Measurements from ENCODE around the gene TNFSF8.
A peak's percentile ranks its signal among the peaks of the same experiment; 100 is the strongest.

Gene TNFSF8

GRCh38 chr9:114936581-114936980 lies 6.2 kb upstream of the TNFSF8 start:
- WGBS (ENCODE audit: insufficient coverage, insufficient read length), result no CpG with 5 or more reads among the region's 1 CpG
- no peak for DNase-seq (ENCODE audit: low read depth, low spot score)

GRCh38 chr9:114935119-114935518 lies 4.7 kb upstream of the TNFSF8 start:
- no peaks in the 10 kb centered on the region for H3K36me3 ChIP-seq (ENCODE audit: control insufficient read depth, insufficient read depth, low read length)
- WGBS (ENCODE audit: insufficient coverage, insufficient read length), result no CpG with 5 or more reads among the region's 3 CpGs
- H3K27me3 ChIP-seq (ENCODE audit: control insufficient read depth, insufficient read depth, low read length), result peaks cover 33% of the 10 kb centered on the region
- H3K9me3 ChIP-seq (ENCODE audit: control insufficient read depth, insufficient read depth, low read length), result no peaks in the 10 kb centered on the region
- no peak for DNase-seq (ENCODE audit: low read depth, low spot score)
- no peaks in the 10 kb centered on the region for H3K4me1 ChIP-seq (ENCODE audit: control insufficient read depth, insufficient read depth, low read length)
- no peak overlapping the region for H3K27ac ChIP-seq (ENCODE audit: low read length)
- no peak overlapping the region for H3K4me3 ChIP-seq (ENCODE audit: low read length)

More at GRCh38 chr9:114936581-114936980, 6.2 kb upstream of the TNFSF8 start:
- Histone ChIP-seq H3K4me1 (ENCODE audit: control insufficient read depth, insufficient read depth, low read length) (no peaks in the 10 kb centered on the region), H3K9me3 (ENCODE audit: control insufficient read depth, insufficient read depth, low read length) (no peaks in the 10 kb centered on the region), H3K27me3 (ENCODE audit: control insufficient read depth, insufficient read depth, low read length) (peaks cover 19% of the 10 kb centered on the region), H3K36me3 (ENCODE audit: control insufficient read depth, insufficient read depth, low read length) (no peaks in the 10 kb centered on the region), H3K4me3 (ENCODE audit: low read length) (no peak overlapping the region), H3K27ac (ENCODE audit: low read length) (no peak overlapping the region)

DNA sequence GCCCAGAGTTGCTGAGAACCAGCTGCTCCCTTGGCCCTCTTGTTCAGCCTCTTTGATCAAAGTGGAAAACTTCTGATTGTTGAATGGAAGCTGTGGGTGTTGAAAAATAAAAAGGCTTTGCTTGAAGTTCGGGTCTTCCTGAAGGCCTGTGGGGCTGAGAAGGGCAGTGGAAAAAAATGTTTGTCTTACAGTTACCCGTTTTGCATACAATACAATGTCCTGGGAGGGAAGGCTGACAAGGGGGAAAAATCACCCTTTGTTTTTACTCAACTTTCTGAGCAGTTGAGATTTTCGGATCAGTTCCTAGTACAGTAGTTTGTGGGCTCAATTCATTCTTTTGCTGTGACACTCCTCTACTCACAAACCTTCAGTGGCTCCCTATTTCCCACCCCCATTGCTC lies 2.1 kb upstream of the TNFSF8 start:
- Histone ChIP-seq H3K4me3 (ENCODE audit: low read length) (no peak overlapping the region), H3K36me3 (ENCODE audit: control insufficient read depth, insufficient read depth, low read length) (no peaks in the 10 kb centered on the region), H3K27ac (ENCODE audit: low read length) (no peak overlapping the region), H3K27me3 (ENCODE audit: control insufficient read depth, insufficient read depth, low read length) (peaks cover 49% of the 10 kb centered on the region), H3K9me3 (ENCODE audit: control insufficient read depth, insufficient read depth, low read length) (no peaks in the 10 kb centered on the region), H3K4me1 (ENCODE audit: control insufficient read depth, insufficient read depth, low read length) (no peaks in the 10 kb centered on the region)
- DNase-seq (ENCODE audit: low read depth, low spot score), result no peak
- no CpG with 5 or more reads among the region's 3 CpGs for WGBS (ENCODE audit: insufficient coverage, insufficient read length)

DNA sequence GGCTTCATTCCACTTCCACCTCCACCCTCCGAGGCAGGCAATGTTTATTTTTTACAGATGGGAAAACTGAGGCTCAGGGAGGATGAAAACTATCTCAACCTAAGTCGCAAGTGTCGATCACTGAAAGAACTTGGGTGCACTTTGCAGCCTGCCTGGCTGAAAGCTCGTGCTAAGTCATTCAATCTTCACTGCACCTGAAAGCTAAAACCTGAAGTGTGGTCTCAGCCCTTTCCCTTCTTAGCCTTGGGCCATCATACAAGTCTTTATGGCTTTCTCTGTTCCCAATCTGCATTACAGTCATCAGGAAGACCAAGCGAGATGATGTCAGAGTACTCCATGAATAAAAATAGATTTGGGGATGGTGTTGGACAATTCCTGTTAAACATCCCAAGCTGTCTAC lies 1.0 kb upstream of the TNFSF8 start:
- Histone ChIP-seq H3K4me1 (ENCODE audit: control insufficient read depth, insufficient read depth, low read length) (no peaks in the 10 kb centered on the region), H3K4me3 (ENCODE audit: low read length) (no peak overlapping the region), H3K27me3 (ENCODE audit: control insufficient read depth, insufficient read depth, low read length) (peaks cover 56% of the 10 kb centered on the region), H3K36me3 (ENCODE audit: control insufficient read depth, insufficient read depth, low read length) (no peaks in the 10 kb centered on the region), H3K27ac (ENCODE audit: low read length) (no peak overlapping the region), H3K9me3 (ENCODE audit: control insufficient read depth, insufficient read depth, low read length) (no peaks in the 10 kb centered on the region)
- DNase-seq (ENCODE audit: low read depth, low spot score), result no peak
- WGBS (ENCODE audit: insufficient coverage, insufficient read length), result no CpG with 5 or more reads among the region's 5 CpGs

DNA sequence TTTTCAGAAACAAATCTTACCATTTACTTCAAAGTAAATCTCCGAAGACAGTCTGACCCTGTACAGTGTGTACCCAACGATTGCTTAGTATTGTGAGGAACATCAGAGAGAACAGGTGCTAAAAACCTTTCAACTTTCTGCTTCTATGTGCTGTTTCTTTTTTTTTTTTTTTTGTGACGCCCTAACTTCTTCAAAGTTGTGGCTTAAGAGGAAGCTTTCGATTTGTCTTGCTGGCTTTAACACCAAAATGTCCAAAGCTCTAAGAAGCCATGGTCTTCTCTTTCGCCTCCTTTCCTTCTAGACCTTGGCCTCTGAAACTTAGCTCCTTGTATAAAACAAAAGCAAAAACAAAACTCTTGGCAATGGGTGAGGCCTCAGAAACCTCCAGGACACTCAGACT lies 1.2 kb downstream of the TNFSF8 start:
- H3K27ac ChIP-seq (ENCODE audit: low read length), result no peak overlapping the region
- H3K27me3 ChIP-seq (ENCODE audit: control insufficient read depth, insufficient read depth, low read length), result peaks cover 71% of the 10 kb centered on the region
- no peaks in the 10 kb centered on the region for H3K36me3 ChIP-seq (ENCODE audit: control insufficient read depth, insufficient read depth, low read length)
- H3K4me3 ChIP-seq (ENCODE audit: low read length), result no peak overlapping the region
- no peak for DNase-seq (ENCODE audit: low read depth, low spot score)
- no peaks in the 10 kb centered on the region for H3K9me3 ChIP-seq (ENCODE audit: control insufficient read depth, insufficient read depth, low read length)
- H3K4me1 ChIP-seq (ENCODE audit: control insufficient read depth, insufficient read depth, low read length), result no peaks in the 10 kb centered on the region
- WGBS (ENCODE audit: insufficient coverage, insufficient read length), result no CpG with 5 or more reads among the region's 5 CpGs

DNA sequence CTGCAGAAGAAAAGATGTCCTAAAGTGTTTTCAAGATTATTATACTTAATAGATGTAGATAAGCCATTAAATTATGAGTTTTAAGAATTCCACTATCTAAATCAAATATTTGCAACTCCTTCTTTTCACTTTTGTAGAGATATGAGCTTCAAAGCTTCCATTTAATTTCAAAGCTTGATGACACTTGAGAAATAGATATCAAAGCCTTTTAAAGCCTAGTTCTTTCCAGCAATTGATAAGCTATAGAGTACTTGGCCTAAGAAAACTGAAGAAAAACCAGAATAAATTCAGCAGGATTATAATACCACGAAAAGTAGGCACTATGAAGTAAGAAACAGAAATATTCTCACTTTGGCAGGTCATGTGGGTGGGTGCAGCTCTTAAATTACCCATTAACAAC lies 1.7 kb downstream of the TNFSF8 start:
- Histone ChIP-seq H3K27ac (ENCODE audit: low read length) (no peak overlapping the region), H3K4me1 (ENCODE audit: control insufficient read depth, insufficient read depth, low read length) (no peaks in the 10 kb centered on the region), H3K27me3 (ENCODE audit: control insufficient read depth, insufficient read depth, low read length) (peaks cover 71% of the 10 kb centered on the region), H3K4me3 (ENCODE audit: low read length) (no peak overlapping the region), H3K9me3 (ENCODE audit: control insufficient read depth, insufficient read depth, low read length) (no peaks in the 10 kb centered on the region), H3K36me3 (ENCODE audit: control insufficient read depth, insufficient read depth, low read length) (no peaks in the 10 kb centered on the region)
- no CpG with 5 or more reads among the region's 1 CpG for WGBS (ENCODE audit: insufficient coverage, insufficient read length)
- DNase-seq (ENCODE audit: low read depth, low spot score), result no peak

GRCh38 chr9:114928136-114928535 lies 2.3 kb downstream of the TNFSF8 start:
- H3K4me1 ChIP-seq (ENCODE audit: control insufficient read depth, insufficient read depth, low read length), result no peaks in the 10 kb centered on the region
- H3K9me3 ChIP-seq (ENCODE audit: control insufficient read depth, insufficient read depth, low read length), result no peaks in the 10 kb centered on the region
- DNase-seq (ENCODE audit: low read depth, low spot score), result no peak
- no peak overlapping the region for H3K4me3 ChIP-seq (ENCODE audit: low read length)
- H3K27me3 ChIP-seq (ENCODE audit: control insufficient read depth, insufficient read depth, low read length), result peaks cover 75% of the 10 kb centered on the region
- no peak overlapping the region for H3K27ac ChIP-seq (ENCODE audit: low read length)
- no CpG with 5 or more reads among the region's 3 CpGs for WGBS (ENCODE audit: insufficient coverage, insufficient read length)
- H3K36me3 ChIP-seq (ENCODE audit: control insufficient read depth, insufficient read depth, low read length), result no peaks in the 10 kb centered on the region

DNA sequence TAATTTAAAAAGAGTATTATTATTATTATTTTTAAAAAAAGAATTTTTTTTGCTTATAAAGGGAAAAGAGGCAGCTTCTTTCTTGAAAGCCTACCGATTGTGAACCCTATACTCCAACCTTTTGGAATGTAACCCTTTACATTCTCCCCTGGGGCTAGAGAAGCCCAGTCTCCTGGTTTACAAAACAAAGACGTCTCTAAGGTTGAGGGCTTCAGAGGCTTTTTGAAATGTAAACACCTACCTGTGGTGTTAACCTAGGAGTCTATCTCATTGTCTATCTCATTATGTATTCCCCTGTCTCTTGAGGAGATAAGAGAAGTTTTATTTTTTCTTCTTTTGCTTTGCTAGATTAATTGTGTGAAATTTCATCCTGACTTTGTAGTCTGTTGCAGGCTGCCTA lies 4.7 kb downstream of the TNFSF8 start:
- H3K4me1 ChIP-seq (ENCODE audit: control insufficient read depth, insufficient read depth, low read length), result no peaks in the 10 kb centered on the region
- no CpG with 5 or more reads among the region's 2 CpGs for WGBS (ENCODE audit: insufficient coverage, insufficient read length)

DNA sequence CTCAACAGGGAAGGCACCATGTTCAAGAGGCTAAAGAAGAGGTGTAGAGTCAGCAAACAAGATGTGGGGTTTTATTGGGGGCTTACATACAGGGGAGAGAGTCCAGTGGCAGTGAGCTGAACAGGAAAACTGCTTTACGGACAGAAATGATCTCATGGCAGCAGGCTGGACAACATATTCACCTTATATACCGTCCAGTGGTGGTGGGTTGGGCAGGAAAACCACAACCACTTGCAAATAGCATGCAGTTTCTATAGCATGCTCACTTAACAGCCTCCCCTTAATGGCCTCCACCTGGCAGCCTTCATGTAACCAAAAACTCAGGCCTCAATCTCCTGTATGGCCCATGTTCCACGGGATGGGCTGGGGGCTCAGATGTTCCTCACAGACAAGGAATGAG lies 5.4 kb downstream of the TNFSF8 start:
- peaks cover 75% of the 10 kb centered on the region for H3K27me3 ChIP-seq (ENCODE audit: control insufficient read depth, insufficient read depth, low read length)
- no peaks in the 10 kb centered on the region for H3K36me3 ChIP-seq (ENCODE audit: control insufficient read depth, insufficient read depth, low read length)
- no peak for DNase-seq (ENCODE audit: low read depth, low spot score)
- no peaks in the 10 kb centered on the region for H3K9me3 ChIP-seq (ENCODE audit: control insufficient read depth, insufficient read depth, low read length)
- no peaks in the 10 kb centered on the region for H3K4me1 ChIP-seq (ENCODE audit: control insufficient read depth, insufficient read depth, low read length)
- no CpG with 5 or more reads among the region's 3 CpGs for WGBS (ENCODE audit: insufficient coverage, insufficient read length)
- H3K27ac ChIP-seq (ENCODE audit: low read length), result no peak overlapping the region
- H3K4me3 ChIP-seq (ENCODE audit: low read length), result no peak overlapping the region

More for the DNA sequence above, 4.7 kb downstream of the TNFSF8 start:
- Histone ChIP-seq H3K4me3 (ENCODE audit: low read length) (no peak overlapping the region), H3K27ac (ENCODE audit: low read length) (no peak overlapping the region), H3K9me3 (ENCODE audit: control insufficient read depth, insufficient read depth, low read length) (no peaks in the 10 kb centered on the region), H3K36me3 (ENCODE audit: control insufficient read depth, insufficient read depth, low read length) (no peaks in the 10 kb centered on the region), H3K27me3 (ENCODE audit: control insufficient read depth, insufficient read depth, low read length) (peaks cover 79% of the 10 kb centered on the region)
- peak; percentile 11 for DNase-seq (ENCODE audit: low read depth, low spot score)

DNA sequence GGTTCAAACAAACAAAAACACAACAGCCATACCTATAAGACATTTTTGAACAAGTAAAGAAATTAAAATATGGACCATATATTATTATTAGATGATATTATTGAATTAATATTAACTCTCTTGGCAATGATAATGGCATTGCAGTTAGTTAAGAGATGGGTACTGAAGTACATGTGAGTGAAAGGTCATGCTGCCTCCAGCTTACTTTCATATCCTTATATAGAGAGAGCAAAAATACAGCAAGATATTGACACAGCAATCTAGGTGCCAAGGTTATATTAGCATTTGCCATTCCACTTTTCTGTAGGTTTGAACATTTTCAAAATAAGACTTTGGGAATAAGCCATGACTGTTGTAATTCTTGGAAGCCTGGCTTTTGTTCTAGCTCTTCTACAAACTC lies 6.1 kb downstream of the TNFSF8 start:
- DNase-seq (ENCODE audit: low read depth, low spot score), result no peak
- H3K9me3 ChIP-seq (ENCODE audit: control insufficient read depth, insufficient read depth, low read length), result no peaks in the 10 kb centered on the region
- H3K27ac ChIP-seq (ENCODE audit: low read length), result no peak overlapping the region
- H3K4me3 ChIP-seq (ENCODE audit: low read length), result no peak overlapping the region
- H3K27me3 ChIP-seq (ENCODE audit: control insufficient read depth, insufficient read depth, low read length), result peaks cover 76% of the 10 kb centered on the region
- no peaks in the 10 kb centered on the region for H3K4me1 ChIP-seq (ENCODE audit: control insufficient read depth, insufficient read depth, low read length)
- no peaks in the 10 kb centered on the region for H3K36me3 ChIP-seq (ENCODE audit: control insufficient read depth, insufficient read depth, low read length)

GRCh38 chr9:114923918-114924317 lies 6.5 kb downstream of the TNFSF8 start:
- Histone ChIP-seq H3K27ac (ENCODE audit: low read length) (no peak overlapping the region), H3K36me3 (ENCODE audit: control insufficient read depth, insufficient read depth, low read length) (no peaks in the 10 kb centered on the region), H3K4me1 (ENCODE audit: control insufficient read depth, insufficient read depth, low read length) (no peaks in the 10 kb centered on the region), H3K4me3 (ENCODE audit: low read length) (no peak overlapping the region), H3K27me3 (ENCODE audit: control insufficient read depth, insufficient read depth, low read length) (peaks cover 74% of the 10 kb centered on the region), H3K9me3 (ENCODE audit: control insufficient read depth, insufficient read depth, low read length) (no peaks in the 10 kb centered on the region)
- WGBS (ENCODE audit: insufficient coverage, insufficient read length), result no CpG with 5 or more reads among the region's 3 CpGs
- no peak for DNase-seq (ENCODE audit: low read depth, low spot score)

Data from iPS DF 6.9 (cell line).